Stimulated activated CD4-positive, alpha-beta T cell treated with anti-CD3 and anti-CD28 coated beads, Interleukin-12 subunit alpha, Interleukin-12 subunit beta, amount 100 ng/mL, for 24 hours (primary cell): ENCODE data around the gene PDIA4.

Source experiments
- DNase-seq, 2 experiments: peaks; one replicate each; pipeline ENCODE4 v3.0.0-alpha.2; 2020; ENCODE audit warnings: low read depth in 2 of 2

The PDIA4 gene

GRCh38 chr7:148967602-148968001 is 60.7 kb downstream of the PDIA4 start:
- no peak for DNase-seq

- DNase-seq: no peak
Measured at GRCh38 chr7:148967032-148967372, 61.3 kb downstream of the PDIA4 start.

- no peak for DNase-seq
Measured at GRCh38 chr7:148964483-148965267, 63.6 kb downstream of the PDIA4 start.

GRCh38 chr7:148963583-148964482 is 64.5 kb downstream of the PDIA4 start:
- no peak for DNase-seq

GRCh38 chr7:148962823-148963582 is 65.3 kb downstream of the PDIA4 start:
- peak; percentile 32 to 51 for DNase-seq

GRCh38 chr7:148962440-148962822 is 65.9 kb downstream of the PDIA4 start:
- DNase-seq: no peak

GRCh38 chr7:148959726-148960125 is 68.6 kb downstream of the PDIA4 start:
- DNase-seq: no peak

GRCh38 chr7:148958061-148958460 is 70.2 kb downstream of the PDIA4 start:
- DNase-seq: no peak

- no peak for DNase-seq
Measured at GRCh38 chr7:148954766-148955165, 73.5 kb downstream of the PDIA4 start.

- DNase-seq: no peak
Measured at GRCh38 chr7:148953676-148954075, 74.6 kb downstream of the PDIA4 start.
